K562 (cell line): ENCODE measurements around the gene ARMH3. TPM values are rescaled to one million over a fixed set of nuclear protein-coding genes. Genes with fewer than 3 reads are reported as not detected.

Source experiments
- ATAC-seq: fragments of 200-7000 bp; cut with Tn5 transposase; 3 replicates; pipeline ENCODE4 v1.9.1; 2020; ENCODE audit warnings: moderate library complexity
- BruUV-seq: library from RNA; stranded (reverse); fragments of 400-500 nt; replicated peaks from 2 replicates; lab custom pipeline; 2021; lab: Mats Ljungman, UMichigan
- CTCF ChIA-PET: fragments of 300-600 bp; formaldehyde crosslinking; extraction: SDS; loops from one replicate; lab custom pipeline; 2021; ENCODE audit warnings: low intra/inter-chr PET ratio; lab: Yijun Ruan, JAX
- POLR2A ChIA-PET: fragments of 300-600, 350-650 bp; sonication (Branson Sonifier 250); formaldehyde crosslinking; extraction: SDS; loops from one replicate; lab custom pipeline; 2021; ENCODE audit warnings: antibody characterized with exemption, inconsistent platforms; lab: Yijun Ruan, JAX
- DNase-seq, 4 experiments: peaks; one replicate each; pipeline versions ENCODE4 v3.0.0 to v3.0.0-alpha.2; 2011 to 2018; ENCODE audit warnings: low spot score in 3 of 4, mixed read lengths in 3 of 4; ENCODE audit errors: extremely low read depth in 1 of 4
- FAIRE-seq: peaks from 2 replicates; lab custom pipeline; 2011; peaks lifted over from hg19 to GRCh38; lab: Jason Lieb, UNC
- H2AFZ ChIP-seq: 2 replicates; pipeline ENCODE4 v1.6.0; 2011; ENCODE audit warnings: low read depth, low read length, control low read depth, inconsistent platforms
- H3K27ac ChIP-seq: fragments of 200-600 bp; 3 replicates; pipeline ENCODE4 v1.8.0; 2011; ENCODE audit warnings: low read depth, mild to moderate bottlenecking, control low read depth, inconsistent platforms, low read length, moderate library complexity, mixed read lengths; ENCODE audit errors: extremely low read depth
- H3K27me3 ChIP-seq, 2 experiments: fragments of 300-600 bp in 1 of 2; 2 replicates in 1 of 2; 3 replicates in 1 of 2; pipeline versions ENCODE4 v1.6.0 to v1.8.0; 2011; ENCODE audit warnings: inconsistent platforms in 2 of 2, low read length in 2 of 2, mild to moderate bottlenecking in 1 of 2, mixed read lengths in 1 of 2, moderate library complexity in 1 of 2; ENCODE audit not compliant: control insufficient read depth in 2 of 2, insufficient read depth in 2 of 2
- H3K36me3 ChIP-seq: fragments of 300-600 bp; 3 replicates; pipeline ENCODE4 v1.8.0; 2011; ENCODE audit warnings: mild to moderate bottlenecking, low read length, inconsistent platforms; ENCODE audit not compliant: control insufficient read depth, insufficient read depth
- H3K4me1 ChIP-seq, 2 experiments: fragments of 200-600 bp in 1 of 2; replicated peaks in 1 of 2; 2 replicates in 1 of 2; 3 replicates in 1 of 2; pipeline versions ENCODE4 v1.5.1 to v1.8.0; 2011; ENCODE audit warnings: inconsistent platforms in 2 of 2, low read length in 2 of 2, mild to moderate bottlenecking in 1 of 2, mixed read lengths in 1 of 2, moderate library complexity in 1 of 2; ENCODE audit not compliant: control insufficient read depth in 2 of 2, insufficient read depth in 2 of 2
- H3K4me2 ChIP-seq: 2 replicates; pipeline ENCODE4 v1.6.1; 2011; ENCODE audit warnings: low read length, control low read depth, inconsistent platforms, mixed read lengths; ENCODE audit not compliant: insufficient read depth
- H3K4me3 ChIP-seq: fragments of 200-600 bp; sonication (generic), shearing (Covaris generic); 2 replicates; pipeline ENCODE4 v1.5.1; 2016; ENCODE audit warnings: control low read depth, inconsistent platforms
- H3K79me2 ChIP-seq: fragments of 200-600 bp; 3 replicates; pipeline ENCODE4 v1.8.0; 2011; ENCODE audit warnings: low read length, inconsistent platforms; ENCODE audit not compliant: control insufficient read depth, insufficient read depth
- H3K9ac ChIP-seq, 2 experiments: 2 replicates each; pipeline versions ENCODE4 v1.6.0 to v1.6.1; 2011; ENCODE audit warnings: low read depth in 2 of 2, low read length in 2 of 2, control low read depth in 1 of 2, inconsistent platforms in 1 of 2, mild to moderate bottlenecking in 1 of 2, mixed read lengths in 1 of 2; ENCODE audit not compliant: insufficient read depth in 1 of 2
- H3K9me1 ChIP-seq: one replicate; pipeline ENCODE4 v1.6.0; 2011; ENCODE audit warnings: inconsistent platforms, mild to moderate bottlenecking, low read length, moderate library complexity; ENCODE audit not compliant: control insufficient read depth, insufficient read depth
- H3K9me3 ChIP-seq: replicated peaks from 2 replicates; pipeline ENCODE4 v1.5.1; 2011; ENCODE audit warnings: low read depth, low read length, inconsistent platforms; ENCODE audit not compliant: control insufficient read depth, insufficient read depth
- H4K20me1 ChIP-seq: replicated peaks from 2 replicates; pipeline ENCODE4 v1.6.1; 2011; ENCODE audit warnings: low read length, inconsistent platforms, mixed read lengths; ENCODE audit not compliant: control insufficient read depth, insufficient read depth
- CAMTA2 ChIP-seq: fragments of 250-450 bp; sonication (Bioruptor Pico); conservative IDR thresholded peaks from 2 replicates; pipeline ENCODE4 v1.5.1; 2022
- ETV6 ChIP-seq, 3 experiments: fragments of 150-350 bp in 1 of 3; sonication (generic) in 1 of 3; formaldehyde crosslinking in 1 of 3; IDR thresholded peaks; 2 replicates each; pipeline versions ENCODE4 v1.6.1 to v1.8.0; 2014 to 2022; ENCODE audit warnings: borderline replicate concordance in 2 of 3, low read depth in 2 of 3, antibody characterized with exemption in 1 of 3, low read length in 1 of 3, mild to moderate bottlenecking in 1 of 3, missing genetic modification reagents in 1 of 3
- FOXK2 ChIP-seq, 2 experiments: fragments of 450-650 bp; IDR thresholded peaks in 1 of 2; conservative IDR thresholded peaks in 1 of 2; 2 replicates each; pipeline ENCODE4 v1.6.1; 2016; ENCODE audit warnings: low read depth in 2 of 2, mild to moderate bottlenecking in 1 of 2
- FUS ChIP-seq: fragments of 200-400 bp; formaldehyde crosslinking; optimal IDR thresholded peaks from 2 replicates; pipeline ENCODE3; 2017; ENCODE audit warnings: low read depth, low read length
- ILK ChIP-seq: fragments of 450-650 bp; IDR thresholded peaks from 2 replicates; pipeline ENCODE4 v1.6.1; 2016; ENCODE audit warnings: missing genetic modification characterization, low read depth, mild to moderate bottlenecking, missing compliant biosample characterization, moderate library complexity, borderline replicate concordance
- KLF6 ChIP-seq: fragments of 250-450 bp; sonication (Bioruptor Pico); IDR thresholded peaks from 2 replicates; pipeline ENCODE4 v1.4.0; 2020; ENCODE audit warnings: mild to moderate bottlenecking, moderate library complexity, borderline replicate concordance
- ZFX ChIP-seq: sonication (generic); formaldehyde crosslinking; IDR thresholded peaks from 2 replicates; pipeline ENCODE4 v1.8.0; 2022; ENCODE audit warnings: mild to moderate bottlenecking, missing genetic modification reagents, moderate library complexity
- ZNF282 ChIP-seq: sonication (generic); formaldehyde crosslinking; IDR thresholded peaks from 2 replicates; pipeline ENCODE4 v1.8.1; 2023; ENCODE audit warnings: missing genetic modification reagents
- ZNF699 ChIP-seq: fragments of 250-450 bp; sonication (Bioruptor Pico); IDR thresholded peaks from 2 replicates; pipeline ENCODE4 v1.8.0; 2021; ENCODE audit warnings: mild to moderate bottlenecking, moderate library complexity; ENCODE audit not compliant: insufficient replicate concordance
- ZNF76 ChIP-seq: fragments of 250-450 bp; sonication (Bioruptor Pico); IDR thresholded peaks from 2 replicates; pipeline ENCODE4 v1.4.0; 2020; ENCODE audit warnings: mild to moderate bottlenecking, moderate library complexity, borderline replicate concordance
- WGBS: fragments of 100-300 bp; shearing (Covaris generic); methylation state at CpG from one replicate; pipeline ENCODE4 v1.1.6; 2016; ENCODE audit warnings: low coverage, mixed read lengths; ENCODE audit not compliant: insufficient coverage; ENCODE audit errors: missing lambda C conversion rate; 5-methylcytosine and 5-hydroxymethylcytosine counted together
- in situ Hi-C: fragments of 300-500 bp; cut with MboI; formaldehyde crosslinking; loops from 4 replicates; pipeline ENCODE4 v1.15.0; 2018; ENCODE audit warnings: inconsistent platforms, mixed read lengths
- intact Hi-C: fragments of 100-400 bp; cut with micrococcal nuclease; formaldehyde crosslinking; loops from 2 replicates; pipeline ENCODE4 v1.14.2; 2022
- polyA plus RNA-seq, 8 experiments: library from polyadenylated mRNA; depleted of rRNA in 4 of 8; stranded (reverse) in 5 of 8; unstranded in 3 of 8; fragments of >200 nt; fragmentation: Nextera tagmentation in 2 of 8; fragmentation: Illumina TruSeq in 1 of 8; extraction: Ambion mirVana in 2 of 8; extraction: Trizol in 1 of 8; gene quantifications; 2 replicates each; pipeline versions ENCODE4 v1.2.1 to v1.2.3, GENCODE V29; 2011 to 2014; ENCODE audit warnings: inconsistent platforms in 1 of 8, missing spikeins in 1 of 8
- total RNA-seq, 7 experiments: library from RNA; depleted of rRNA in 6 of 7; stranded (reverse); fragments of >200 nt in 6 of 7; fragmentation: Illumina TruSeq in 2 of 7; extraction: Trizol in 2 of 7; gene quantifications; 2 replicates each; pipeline versions ENCODE4 v1.2.1 to v1.2.3, GENCODE V29; 2011 to 2021; ENCODE audit warnings: low replicate concordance in 1 of 7
- TF ChIP-seq, protein P1 (sequence below): fragments of 250-450 bp; sonication (Bioruptor Pico); IDR thresholded peaks from 2 replicates; pipeline ENCODE4 v1.5.1; 2021; ENCODE audit warnings: mild to moderate bottlenecking
- TF ChIP-seq, protein P2 (sequence below): fragments of 450-650 bp; IDR thresholded peaks from 2 replicates; pipeline ENCODE4 v1.6.1; 2018; ENCODE audit warnings: mild to moderate bottlenecking, low read depth; ENCODE audit not compliant: partially characterized antibody
- TF ChIP-seq, protein P3 (sequence below): fragments of 450-650 bp; conservative IDR thresholded peaks from 2 replicates; pipeline ENCODE4 v1.6.1; 2016; ENCODE audit warnings: missing genetic modification characterization, low read depth, mild to moderate bottlenecking, missing compliant biosample characterization, moderate library complexity

Gene ARMH3
- total and polyA plus RNA-seq, 9 of the 15 experiments (the other 6 are each of a cell fraction or from before 2014, with no cell fraction given), result 0.29 to 0.73 TPM; not detected in 7

DNA sequence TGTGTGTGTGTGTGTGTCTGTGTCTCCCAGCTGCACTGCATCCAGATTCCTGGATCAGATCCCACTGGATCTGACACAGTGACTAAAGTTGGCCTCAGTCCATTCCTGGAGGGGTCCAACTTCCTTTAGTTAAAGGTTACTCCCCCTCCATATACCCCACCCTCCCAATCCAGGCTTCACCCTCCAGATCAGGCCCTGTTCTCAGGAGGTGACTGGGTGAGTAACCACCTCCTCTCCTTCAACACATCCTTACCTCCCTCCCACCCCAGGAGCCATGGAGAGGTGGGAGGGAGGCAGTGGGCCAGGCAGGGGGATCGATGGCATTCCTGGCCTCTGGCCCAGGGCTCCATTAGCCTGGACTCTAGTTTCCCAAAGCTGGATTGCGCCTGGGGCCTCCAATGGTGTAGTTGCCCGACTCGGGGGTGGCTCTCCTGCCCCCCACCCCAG, 223.6 kb downstream of the ARMH3 start:
- FAIRE-seq (no peak), DNase-seq (peak; percentile 0 to 5 (median 4)), ATAC-seq (no peak)
- in situ Hi-C loops, result loop anchor here (25.0 kb wide), 4 partner anchors 530 to 780 kb away; partner anchors contain the start of genes ACTR1A, CUEDC2 and SUFU
- Histone ChIP-seq H3K27me3 (no peaks in the 10 kb centered on the region), H3K27ac (no peak overlapping the region), H2AFZ (no peak overlapping the region), H3K9ac (peak overlapping the region in 1 of 2 experiments; percentile 62; a peak in 2 of 4 replicates), H4K20me1 (0 out of 2 replicates have a peak, but pooled peaks cover 12% of the 10 kb centered on the region), H3K4me3 (no peak overlapping the region), H3K36me3 (peaks cover 16% of the 10 kb centered on the region; the same call in 2 of the 3 replicates), H3K4me2 (no peak overlapping the region), H3K9me1 (peaks cover 9% of the 10 kb centered on the region), H3K79me2 (peaks cover 8% of the 10 kb centered on the region; the same call in 2 of the 3 replicates), H3K4me1 (peaks cover 38 to 42% of the 10 kb centered on the region in 2 experiments), H3K9me3 (no peaks in the 10 kb centered on the region)
- ChIA-PET CTCF (no interaction called here), POLR2A (no interaction called here)
- BruUV-seq, result no TSS peak
- intact Hi-C loops, result no loop called here
- WGBS, result 67% methylated on average over 1 of the region's 4 CpGs
- TF ChIP-seq ETV6 (IDR thresholded peaks at IDR 0.05; ENCODE audit: borderline replicate concordance in 1 of 2, low read depth in 2 of 2, low read length in 1 of 2) (no peak), ETV6 (CRISPR knock-in tag; IDR thresholded peaks at IDR 0.05; ENCODE audit: borderline replicate concordance) (no peak), ZNF76 (CRISPR knock-in tag) (no peak), CAMTA2 (CRISPR knock-in tag) (no peak), ZFX (CRISPR knock-in tag) (no peak), FUS (no peak), ZNF699 (CRISPR knock-in tag) (no peak), ZNF282 (CRISPR knock-in tag) (no peak), KLF6 (CRISPR knock-in tag) (no peak), FOXK2 (conservative IDR thresholded peaks at IDR 0.05 in 1 of 2, IDR thresholded peaks at IDR 0.05 in 1 of 2; ENCODE audit: low read depth in 2 of 2) (no peak), ILK (tag) (no peak)
- TF ChIP-seq, protein P1, sequence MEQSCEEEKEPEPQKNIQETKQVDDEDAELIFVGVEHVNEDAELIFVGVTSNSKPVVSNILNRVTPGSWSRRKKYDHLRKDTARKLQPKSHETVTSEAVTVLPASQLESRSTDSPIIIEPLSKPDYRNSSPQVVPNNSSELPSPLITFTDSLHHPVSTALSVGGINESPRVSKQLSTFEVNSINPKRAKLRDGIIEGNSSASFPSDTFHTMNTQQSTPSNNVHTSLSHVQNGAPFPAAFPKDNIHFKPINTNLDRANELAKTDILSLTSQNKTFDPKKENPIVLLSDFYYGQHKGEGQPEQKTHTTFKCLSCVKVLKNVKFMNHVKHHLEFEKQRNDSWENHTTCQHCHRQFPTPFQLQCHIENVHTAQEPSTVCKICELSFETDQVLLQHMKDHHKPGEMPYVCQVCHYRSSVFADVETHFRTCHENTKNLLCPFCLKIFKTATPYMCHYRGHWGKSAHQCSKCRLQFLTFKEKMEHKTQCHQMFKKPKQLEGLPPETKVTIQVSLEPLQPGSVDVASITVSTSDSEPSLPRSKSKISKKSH (CRISPR knock-in tag), result no peak
- TF ChIP-seq, protein P2, sequence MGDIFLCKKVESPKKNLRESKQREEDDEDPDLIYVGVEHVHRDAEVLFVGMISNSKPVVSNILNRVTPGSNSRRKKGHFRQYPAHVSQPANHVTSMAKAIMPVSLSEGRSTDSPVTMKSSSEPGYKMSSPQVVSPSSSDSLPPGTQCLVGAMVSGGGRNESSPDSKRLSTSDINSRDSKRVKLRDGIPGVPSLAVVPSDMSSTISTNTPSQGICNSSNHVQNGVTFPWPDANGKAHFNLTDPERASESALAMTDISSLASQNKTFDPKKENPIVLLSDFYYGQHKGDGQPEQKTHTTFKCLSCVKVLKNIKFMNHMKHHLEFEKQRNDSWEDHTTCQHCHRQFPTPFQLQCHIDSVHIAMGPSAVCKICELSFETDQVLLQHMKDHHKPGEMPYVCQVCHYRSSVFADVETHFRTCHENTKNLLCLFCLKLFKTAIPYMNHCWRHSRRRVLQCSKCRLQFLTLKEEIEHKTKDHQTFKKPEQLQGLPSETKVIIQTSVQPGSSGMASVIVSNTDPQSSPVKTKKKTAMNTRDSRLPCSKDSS, result no peak
- TF ChIP-seq, protein P3, sequence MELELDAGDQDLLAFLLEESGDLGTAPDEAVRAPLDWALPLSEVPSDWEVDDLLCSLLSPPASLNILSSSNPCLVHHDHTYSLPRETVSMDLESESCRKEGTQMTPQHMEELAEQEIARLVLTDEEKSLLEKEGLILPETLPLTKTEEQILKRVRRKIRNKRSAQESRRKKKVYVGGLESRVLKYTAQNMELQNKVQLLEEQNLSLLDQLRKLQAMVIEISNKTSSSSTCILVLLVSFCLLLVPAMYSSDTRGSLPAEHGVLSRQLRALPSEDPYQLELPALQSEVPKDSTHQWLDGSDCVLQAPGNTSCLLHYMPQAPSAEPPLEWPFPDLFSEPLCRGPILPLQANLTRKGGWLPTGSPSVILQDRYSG (tag), result no peak
